8988T (cell line): ENCODE data around the gene CTIF.
A peak's percentile ranks its signal among the peaks of the same experiment; 100 is the strongest.

Experiments used
- DNase-seq: peaks from one replicate; pipeline ENCODE4 v3.0.0; 2011

Gene CTIF

DNA sequence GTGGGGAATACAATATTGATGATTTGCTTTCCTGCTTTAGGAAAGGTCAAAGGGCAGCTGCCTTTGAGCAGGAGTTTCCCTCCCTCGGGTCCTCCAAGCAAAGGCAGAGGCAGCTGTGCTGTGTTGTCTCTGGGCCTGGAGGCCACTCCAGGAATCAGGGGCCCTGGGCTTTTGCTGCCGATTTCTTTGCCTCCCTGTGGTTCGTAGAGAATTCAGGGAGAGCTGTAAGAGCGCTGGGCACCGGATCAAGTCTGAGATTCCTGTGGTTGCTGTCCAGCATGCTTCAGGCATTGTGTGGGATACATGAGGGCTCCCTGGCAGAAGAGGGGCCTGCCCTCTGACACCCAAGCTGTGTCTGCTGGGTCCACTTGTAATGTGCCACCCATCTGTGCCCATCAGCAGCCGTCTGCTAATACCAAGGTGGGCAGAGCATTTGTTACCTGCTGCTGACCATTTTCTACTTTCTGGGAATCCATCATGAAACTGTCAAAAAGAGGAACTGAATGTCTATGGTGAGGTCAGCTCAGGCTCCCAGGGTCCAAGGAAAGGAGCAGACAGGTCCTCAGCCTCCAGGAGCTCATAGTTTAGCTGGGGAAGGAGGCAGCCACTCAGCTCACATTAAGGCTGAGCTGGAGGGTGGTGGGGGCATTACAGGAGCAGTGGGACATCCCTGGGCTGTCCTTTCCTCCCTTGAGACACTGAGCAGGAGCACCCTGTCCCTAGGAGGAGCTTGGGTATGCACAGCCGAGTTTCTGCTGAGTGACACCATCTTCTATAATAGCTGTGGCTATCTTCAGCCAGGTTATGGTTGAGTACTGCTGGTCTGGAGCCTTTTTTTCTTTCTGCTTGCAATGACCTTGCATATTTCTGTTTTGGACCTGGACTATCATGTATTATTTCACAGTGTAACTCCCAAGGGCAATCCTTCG lies 68.5 kb downstream of the CTIF start:
- DNase-seq, result no peak

DNA sequence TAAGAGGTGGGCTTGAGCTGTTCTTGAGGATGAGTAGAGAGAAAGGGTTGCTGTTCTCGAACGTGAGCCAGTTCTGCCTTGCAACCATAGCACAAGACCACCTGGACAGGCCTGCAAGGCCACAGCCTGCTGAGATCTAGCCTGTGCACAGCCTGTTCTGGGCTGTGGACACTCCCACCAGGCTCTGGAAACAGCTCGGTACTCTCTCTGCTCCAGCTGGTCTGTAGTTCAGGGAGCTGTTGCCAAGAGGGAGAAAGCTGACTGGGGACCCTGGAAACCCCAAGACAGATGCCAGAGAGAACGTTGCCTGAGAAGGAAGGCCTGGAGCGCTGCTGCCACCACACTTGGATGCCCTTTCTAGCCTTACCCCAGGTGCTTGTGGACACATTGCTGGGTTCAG lies 69.8 kb downstream of the CTIF start:
- DNase-seq, result no peak

DNA sequence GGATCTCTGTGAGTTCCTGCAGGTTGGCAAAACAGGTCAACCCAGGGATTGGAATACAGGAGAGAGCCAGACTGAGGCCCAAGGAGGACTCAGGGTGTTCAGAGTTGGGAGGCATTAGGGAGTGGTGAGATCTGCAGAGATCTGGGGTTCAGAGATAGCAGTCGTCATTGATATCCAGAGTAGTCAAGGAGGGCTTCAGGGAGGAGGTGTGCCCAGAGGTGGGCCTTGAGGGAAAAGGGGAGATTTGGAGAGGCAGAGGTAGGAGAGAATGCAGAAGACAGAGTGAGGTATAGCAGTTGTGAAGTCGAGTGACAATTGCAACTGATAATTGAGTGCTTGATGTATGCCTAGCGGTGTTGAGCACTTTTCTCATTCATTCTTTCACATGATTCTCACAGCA lies 70.3 kb downstream of the CTIF start:
- no peak for DNase-seq

DNA sequence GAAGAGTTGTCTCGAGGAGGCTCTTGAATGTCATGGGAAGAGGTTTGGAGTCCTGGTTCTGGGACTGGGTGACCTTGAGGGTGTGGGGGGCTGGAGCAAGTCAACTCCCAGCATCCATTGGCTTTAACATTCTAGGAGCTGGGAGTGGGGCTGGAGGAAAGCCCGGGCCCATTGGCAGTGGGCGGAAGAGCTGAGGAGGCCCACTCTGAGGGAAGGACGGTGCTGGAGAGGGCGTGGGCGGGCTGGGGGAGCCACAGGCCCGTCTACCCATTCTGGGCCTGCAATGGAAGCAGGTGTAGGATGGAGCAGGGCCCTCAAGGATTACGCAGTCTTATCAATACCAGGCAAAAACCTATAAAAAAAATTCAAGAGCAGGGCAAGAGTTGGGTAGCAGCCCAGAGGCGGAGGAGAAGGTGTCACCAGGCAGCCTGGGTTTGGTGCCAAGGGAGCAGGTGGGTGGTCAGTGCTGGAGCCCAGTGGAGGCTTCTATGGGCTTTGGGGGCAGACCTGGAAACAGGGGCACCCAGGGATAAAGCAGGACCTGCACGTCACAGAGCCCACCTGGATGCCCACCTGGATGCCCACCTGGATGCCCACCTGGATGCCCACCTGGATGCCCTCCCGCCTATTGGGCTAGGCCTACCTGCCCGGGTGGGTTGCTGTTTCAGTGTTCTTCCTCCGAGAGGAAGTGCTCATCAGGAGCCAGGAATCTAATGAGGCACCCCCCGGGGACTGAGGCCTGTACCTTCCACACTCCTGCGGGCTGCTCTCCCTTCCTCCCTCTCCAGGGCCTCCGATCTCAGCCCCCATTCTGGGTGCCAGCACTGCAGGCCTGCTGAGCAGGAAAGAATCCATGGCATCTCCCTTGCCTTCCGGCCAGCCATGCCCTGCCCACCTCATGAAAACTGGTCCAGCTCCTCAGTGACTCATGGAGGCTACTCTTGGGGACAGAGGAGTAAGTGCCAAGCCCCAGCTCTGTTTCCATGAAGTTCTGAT lies 71.3 kb downstream of the CTIF start:
- peak; percentile 57 for DNase-seq

DNA sequence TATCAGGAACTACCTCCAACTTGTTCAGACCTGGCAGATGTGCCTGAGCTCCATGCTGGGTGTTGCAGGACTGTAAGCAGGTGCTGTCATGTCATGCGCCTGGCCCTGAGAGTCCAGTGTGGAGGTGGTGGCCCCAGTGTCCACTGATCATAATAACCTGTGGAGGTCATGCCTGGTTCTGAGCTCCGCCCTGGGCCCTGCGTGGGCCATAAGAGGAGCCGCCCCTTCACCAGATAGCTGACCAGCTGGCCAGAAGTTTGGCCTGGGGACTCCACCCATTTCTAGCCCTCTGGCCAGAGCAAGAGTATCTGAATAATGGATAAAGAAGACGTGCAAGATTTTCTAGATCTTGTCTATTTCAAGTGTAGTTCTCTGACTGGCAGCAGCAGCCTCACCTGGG lies 72.4 kb downstream of the CTIF start:
- no peak for DNase-seq

DNA sequence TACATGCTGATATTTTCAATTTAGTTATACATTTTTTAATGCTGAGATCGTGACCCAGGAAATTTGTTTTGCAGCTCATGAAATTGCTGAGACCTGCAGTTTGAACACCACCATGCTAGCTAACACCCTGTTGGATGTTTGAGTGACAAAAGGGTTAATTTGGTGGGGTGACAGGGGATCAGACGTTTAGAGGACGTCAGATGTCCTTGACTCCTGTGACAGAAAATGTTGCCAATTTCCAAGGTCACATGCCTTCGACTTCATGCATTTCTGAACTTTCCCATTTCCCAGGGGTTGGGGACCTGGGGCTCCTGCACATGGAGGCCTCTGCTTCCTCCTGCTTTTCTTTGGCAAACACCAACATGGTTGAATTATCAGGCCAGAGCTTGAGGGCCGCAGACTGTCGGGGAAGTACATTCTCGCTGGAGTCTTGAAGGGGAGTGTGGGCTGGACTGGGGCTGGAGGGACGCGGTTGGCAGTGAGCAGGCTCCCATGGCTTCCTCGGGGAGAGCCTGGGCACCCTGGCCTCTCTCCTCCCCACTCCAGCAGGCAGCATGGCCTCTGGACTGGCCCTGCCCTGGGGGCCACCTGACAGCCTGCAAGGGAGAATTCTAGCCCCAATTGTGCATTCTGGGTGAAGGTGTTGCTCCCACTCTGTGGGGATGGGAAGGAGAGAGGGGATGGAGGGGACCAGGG lies 73.1 kb downstream of the CTIF start:
- DNase-seq, result no peak

DNA sequence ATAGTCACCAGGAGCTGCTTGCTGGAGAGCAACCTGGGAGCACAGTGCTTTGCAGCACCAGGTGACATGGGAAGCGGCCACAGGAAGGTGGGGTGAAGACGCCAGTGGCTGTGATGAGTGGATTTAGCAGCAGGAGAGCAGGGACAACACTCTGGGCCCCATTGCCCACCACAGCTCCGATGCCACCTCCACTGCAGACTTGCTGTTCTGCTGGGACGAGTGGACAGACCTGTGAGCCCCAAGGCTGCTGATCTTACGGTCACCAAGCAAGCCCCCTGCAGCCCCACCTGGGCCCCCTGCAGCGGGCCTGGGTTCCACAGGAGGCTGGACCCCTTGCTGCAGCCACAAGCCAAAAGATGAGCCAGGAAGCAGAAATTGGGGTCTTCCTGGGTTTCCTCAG lies 73.7 kb downstream of the CTIF start:
- DNase-seq, result no peak

DNA sequence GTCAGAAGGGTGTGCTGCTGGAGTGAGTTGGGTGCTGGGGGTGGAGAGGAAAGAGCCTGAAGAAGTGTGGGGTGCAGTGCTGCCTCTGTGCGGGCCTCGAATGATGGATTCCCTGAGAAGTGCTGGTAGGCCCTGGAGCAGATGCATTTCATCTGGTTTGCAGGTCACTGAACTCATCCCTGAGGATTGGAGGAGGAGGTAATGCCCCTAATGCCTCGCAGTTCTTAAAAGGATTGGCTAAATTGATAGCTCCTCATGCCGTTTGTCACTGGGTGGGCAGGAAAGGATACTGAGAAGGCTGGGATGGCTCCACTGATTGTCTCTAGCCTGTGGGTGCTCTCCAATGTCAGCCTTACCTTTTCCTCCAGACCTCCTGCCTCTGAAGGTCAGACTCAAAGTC lies 74.1 kb downstream of the CTIF start:
- DNase-seq, result no peak

DNA sequence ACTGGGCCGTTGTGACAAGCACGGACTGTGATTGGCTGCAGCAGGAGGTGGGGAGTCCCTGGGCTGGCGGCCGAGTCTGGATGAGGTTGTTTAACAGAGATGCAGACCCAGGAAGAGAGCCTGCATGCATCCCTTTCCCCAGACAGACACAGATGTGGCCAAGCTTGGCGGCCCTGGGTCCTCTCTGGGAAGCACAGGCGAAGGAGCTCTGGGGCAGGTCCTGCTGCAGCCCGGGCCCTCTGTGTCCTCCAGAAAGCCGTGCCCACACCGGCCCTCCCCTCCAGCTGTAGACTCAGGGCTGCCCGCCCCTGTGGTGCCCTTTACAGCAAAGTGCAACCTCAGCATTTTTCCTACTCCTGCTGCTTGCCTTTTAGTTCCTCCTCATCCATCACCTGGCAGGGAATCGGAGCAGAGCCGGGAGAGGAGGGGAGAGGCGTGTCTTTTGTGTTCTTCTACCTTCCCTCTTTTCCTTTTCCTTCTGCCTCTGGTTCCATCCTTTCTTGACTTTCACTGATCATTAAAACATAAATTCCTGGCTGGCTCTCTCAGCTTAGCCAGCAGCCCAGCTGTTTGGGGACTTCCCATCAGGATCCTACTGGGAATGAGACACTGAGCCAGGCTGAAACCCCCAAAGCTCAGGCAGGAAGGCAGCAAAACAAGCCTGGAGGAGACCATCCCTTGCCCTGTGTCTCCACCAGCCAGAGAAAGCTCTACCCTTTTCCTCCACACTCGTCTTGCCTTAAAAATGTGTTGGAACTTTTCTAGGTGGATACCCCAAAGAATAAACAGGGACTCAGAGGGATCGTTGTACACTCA lies 75.0 kb downstream of the CTIF start:
- no peak for DNase-seq

DNA sequence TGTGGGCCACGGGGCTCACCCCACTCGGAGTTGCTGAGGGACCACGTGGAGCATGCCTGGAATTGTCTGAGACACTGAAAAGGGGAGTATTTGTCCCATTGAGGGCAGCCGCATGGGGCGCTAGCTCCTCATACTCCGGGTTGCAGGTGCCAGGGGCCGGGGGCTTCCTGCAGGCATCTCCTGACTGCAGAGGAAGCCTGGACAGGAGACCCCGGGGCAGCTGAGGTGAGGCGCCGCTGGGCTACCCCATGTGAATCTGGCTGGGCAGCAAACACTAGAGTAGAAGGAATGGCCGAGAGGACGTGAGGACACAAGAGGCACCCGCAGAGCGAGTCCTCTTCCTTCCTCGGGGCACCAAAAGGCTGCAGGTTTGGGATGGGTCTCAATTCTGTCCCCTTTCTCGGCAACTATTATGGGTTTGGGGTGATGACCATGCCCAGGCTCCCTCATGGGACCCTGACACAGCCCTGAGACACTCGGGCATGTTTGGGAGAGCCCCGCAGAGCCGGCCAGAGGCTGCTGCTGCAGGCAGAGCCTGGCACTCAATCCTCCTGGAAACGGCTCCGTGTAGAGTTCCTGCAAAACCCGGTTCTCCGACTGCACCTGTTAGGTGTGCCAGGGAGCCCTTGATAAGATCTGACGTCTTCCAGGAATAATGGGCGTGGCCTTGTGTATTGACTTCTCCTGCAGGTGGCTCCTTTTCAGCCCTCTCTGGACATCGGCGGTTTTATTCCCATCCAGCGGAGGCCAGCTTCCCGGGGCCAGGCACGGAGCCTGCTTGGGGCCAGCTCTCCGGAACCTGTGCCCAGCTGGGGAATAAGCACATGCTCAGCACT lies 77.0 kb downstream of the CTIF start:
- no peak for DNase-seq

DNA sequence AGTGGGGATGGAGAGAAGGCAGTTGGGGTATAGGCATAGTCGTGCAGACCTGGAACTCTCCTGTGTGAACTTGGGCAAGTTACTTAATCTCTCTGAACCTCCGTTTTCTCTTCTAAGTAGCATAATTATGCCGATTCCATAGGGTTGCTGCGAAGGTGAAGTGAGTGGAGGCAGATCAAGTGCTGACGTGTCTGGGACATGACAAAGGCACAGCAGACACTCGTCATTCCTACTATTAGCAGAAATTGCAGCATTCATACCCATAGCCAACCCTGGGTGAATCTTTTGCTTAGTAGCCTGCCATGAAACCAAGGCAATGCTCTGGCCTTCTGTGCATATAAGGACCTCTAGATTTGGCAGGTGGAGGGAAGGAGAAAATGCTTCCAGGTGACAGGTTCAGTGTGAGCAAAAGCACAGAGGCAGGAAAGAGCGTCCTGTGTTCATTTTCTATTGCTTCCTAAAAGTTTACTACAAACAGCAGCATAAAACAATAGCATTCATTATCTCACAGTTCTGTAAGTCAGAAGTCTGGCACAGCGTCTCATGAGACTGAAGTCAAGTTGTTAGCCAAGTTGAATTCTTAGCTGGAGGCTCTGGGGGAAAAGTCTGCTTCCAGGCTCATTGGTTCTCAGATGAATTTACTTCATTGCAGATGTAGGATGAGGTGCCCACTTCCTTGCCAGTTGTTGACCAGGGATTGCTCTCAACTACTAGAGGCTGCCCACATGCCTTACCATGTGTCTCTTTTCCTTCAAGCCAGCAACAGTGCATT lies 77.8 kb downstream of the CTIF start:
- DNase-seq, result no peak

DNA sequence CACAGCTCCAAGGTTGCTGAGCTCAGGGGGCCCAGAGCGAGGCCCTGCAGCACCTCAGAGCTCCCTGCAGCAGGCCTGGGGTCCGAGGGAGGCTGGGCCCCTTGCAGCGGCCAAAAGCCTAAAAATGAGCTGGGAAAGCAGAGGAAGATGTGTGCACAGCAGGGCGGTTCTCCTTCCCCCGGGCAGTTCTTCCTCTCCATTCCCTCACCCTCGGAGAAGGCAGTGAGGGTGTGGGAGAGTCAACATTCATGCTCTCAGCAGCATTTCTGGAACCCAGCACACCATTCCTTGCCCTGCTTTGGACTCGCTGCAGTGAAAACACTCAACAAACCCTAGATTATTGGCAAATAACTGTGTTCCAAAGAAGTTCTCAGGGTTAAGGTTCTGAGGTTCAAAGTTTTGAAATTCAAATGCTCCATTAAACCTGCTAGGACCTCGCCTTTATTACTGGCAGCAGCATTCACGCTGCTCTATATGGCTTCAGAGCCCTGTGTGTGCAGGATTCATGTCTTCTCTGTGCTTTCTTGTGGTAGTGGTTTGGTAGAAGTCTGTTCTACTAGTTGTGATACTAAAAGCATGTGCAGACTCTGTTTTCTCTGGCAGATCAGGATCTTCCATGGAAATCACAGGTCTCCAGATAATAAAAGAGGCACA lies 79.1 kb downstream of the CTIF start:
- DNase-seq, result no peak

DNA sequence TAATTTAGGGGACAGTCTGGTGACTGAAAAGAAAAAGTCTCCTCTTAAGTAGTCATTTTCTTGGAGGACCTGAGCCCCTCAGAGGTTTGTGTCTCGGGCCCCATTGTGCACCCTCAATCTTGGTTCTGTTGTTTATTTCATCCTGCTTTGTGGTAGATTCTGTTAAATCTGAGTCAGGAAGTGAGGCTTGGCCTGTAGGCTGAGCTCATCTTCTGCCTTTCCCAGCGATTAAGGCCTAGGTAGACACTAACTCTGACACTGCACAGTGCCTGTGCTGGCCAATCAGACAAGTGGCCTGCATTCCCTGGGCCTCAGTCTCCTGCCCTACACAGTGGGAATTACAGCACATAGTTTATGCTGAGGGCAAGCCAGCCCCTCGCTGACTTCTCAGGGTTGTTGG lies 80.2 kb downstream of the CTIF start:
- DNase-seq, result no peak

DNA sequence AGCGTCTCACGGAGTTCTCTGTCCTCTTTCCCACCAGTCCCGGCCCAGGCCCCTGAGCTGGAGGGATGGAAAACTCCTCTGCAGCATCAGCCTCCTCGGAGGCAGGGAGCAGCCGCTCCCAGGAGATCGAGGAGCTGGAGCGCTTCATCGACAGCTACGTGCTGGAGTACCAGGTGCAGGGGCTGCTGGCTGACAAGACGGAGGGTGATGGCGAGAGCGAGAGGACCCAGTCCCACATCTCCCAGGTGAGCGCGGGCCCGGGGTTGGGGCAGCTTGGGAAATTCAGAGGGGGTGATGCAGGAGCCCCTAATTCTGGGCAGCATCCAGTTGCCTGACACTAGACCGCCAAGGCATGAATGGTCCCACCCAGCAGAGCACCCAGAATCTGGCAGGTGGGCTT lies 80.7 kb downstream of the CTIF start:
- no peak for DNase-seq

DNA sequence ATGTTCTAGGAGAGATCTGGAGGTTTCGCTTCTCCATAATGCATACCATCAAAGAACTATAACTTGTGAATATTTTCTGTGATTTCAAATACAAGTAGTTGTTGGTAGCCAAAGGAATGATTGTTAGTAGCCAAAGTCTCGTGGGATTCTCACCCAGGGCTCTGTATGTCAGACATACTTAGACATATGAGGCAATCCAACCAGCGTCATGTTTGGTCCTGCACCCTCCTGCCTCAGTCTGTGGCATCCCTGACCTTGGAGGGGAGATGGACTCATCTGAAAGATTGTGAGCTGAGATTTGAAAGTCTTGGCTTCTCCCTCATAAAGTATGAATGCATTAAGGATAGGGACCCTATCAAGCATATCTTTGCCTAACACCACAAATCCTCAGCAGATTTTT lies 81.2 kb downstream of the CTIF start:
- no peak for DNase-seq

DNA sequence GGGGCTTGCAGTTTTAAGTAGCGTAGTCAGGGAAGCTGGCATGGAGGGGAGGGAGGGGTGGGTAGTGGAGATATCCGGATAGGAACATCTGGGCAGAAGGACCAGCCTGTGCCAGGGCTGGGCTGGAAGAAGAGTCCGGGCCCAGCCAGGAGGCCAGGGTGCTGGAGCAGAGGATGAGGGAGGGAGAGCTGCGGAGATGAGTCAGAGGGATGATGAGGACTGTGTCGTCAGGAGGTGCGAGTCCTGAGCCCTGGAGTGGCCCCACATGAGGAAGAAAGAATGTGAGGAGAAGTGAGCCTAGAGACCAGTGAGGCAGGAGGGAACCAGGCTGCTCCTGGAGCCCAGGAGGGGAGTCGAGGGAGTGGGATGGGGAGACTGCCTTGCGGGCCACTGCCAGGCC lies 82.4 kb downstream of the CTIF start:
- peak; percentile 83 for DNase-seq

DNA sequence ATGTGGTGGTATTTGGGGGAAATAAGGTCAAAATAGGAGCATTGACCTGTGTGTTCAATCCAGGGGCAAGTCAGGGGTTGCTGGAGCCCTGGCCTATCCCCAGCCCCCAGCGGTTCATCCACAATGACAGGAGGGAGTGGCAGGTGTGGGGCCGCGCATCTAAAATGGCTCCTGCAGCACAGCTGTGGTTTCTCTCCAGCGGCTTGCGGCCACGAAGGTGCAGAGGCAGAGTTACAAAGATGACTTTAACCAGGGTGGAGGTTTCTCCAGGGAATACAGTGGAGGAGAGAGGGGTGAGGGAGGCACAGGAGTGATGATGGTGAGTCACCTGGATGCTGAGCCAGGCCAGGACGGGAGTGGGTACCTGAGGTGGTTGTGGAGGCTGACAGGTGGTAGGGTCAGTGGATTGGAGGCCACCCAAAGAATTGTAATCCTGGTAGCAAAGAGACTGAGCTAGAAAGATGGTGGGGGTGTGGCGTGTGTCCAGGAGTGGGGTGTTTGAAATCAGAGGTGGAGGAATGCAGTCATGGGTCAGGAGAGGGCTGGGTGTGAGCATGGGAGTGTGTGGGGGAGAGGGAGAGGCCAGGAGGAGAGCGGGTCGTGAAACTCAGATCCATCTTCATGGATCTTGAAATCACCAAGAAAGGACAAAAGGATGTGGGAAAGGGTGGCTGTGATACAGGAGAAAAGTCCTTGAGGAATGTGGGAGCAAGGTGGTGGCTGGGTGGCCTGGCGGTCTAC lies 83.2 kb downstream of the CTIF start:
- DNase-seq, result no peak

DNA sequence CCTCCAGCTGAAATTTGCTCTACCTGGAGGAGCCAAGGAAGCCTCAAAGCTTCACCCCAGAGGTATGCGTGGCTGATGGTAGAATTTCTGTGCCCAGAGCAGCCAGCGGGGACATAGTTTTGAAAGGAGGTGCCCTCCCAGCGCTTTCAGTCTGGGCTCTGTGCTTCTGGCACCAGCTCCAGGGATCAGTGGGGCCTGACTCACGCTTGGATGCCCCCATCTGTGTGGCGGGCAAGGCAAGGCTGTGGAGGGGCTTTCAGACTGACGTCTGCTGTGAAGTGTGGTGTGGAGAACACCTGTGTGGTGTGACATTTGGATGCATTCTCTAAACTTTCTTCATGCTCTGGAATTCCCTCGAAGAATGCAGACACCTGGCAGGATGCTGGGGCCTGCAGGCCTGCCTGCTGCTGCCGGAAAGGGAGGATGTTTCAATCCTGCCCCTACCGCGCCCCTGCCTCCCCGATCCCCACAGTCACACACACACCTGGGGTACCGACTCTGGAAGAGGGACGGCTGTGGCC lies 84.1 kb downstream of the CTIF start:
- no peak for DNase-seq
